ENCODE results near the gene EXOC6.
"Not testable (repeated sequence)": the region's sequence is repeated elsewhere in the genome, so short reads cannot be mapped to it uniquely, and the experiment has no call there.

The EXOC6 gene

DNA sequence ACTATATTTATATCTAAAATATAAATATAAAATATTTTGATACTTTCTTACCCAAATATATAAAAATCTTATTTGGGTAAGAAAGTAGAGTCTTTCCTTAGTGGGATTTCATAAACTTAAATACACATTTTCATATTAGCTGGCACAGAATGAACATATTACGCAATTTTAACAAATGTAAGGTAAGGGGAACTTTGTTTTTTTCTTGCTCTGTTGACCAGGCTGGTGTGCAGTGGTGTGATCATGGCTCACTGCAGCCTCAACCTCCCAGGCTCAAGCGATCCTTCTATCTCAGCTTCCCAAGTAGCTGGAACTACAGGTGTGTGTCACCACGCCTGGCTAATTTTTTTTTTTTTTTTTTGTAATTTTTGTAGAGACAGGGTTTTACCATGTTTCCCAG is 243.6 kb downstream of the EXOC6 start:
- Mint-ChIP-seq H3K4me1 (ENCODE audit: low read depth) (no peaks in the 10 kb centered on the region), H3K27ac (no peak overlapping the region)

DNA sequence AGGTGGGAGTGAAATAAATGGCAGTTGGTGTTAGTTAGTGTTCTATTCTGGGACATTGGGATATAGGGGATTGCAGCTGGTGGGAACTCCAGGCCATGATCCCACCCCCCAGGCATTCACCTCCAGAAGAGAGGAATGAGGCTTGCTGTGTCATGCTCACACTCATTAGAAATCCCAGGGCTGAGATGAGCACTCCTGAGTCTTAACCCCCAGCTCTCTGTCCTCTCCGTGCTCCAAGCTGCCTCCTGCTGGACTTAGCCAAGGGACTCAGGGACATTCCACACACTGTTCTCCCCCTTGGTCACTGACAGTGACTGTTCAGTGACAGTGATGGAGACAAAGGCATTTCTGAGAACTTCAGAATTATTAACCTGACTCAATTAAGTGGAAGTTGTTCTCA is 246.9 kb downstream of the EXOC6 start:
- no peaks in the 10 kb centered on the region for H3K4me1 Mint-ChIP-seq (ENCODE audit: low read depth)
- no peak overlapping the region for H3K4me3 Mint-ChIP-seq
- H3K36me3 Mint-ChIP-seq (ENCODE audit: low read depth) = no peaks in the 10 kb centered on the region
- H3K9me3 Mint-ChIP-seq = no peaks in the 10 kb centered on the region
- DNase-seq (ENCODE audit: low spot score) = no peak
- no peak overlapping the region for H3K27ac Mint-ChIP-seq
- H3K27me3 Mint-ChIP-seq (ENCODE audit: low read depth) = peaks cover 4% of the 10 kb centered on the region

More for the DNA sequence above, 243.6 kb downstream of the EXOC6 start:
- Mint-ChIP-seq H3K9me3 (no peaks in the 10 kb centered on the region), H3K27me3 (ENCODE audit: low read depth) (peaks cover 7% of the 10 kb centered on the region), H3K36me3 (ENCODE audit: low read depth) (no peaks in the 10 kb centered on the region), H3K4me3 (no peak overlapping the region)
- DNase-seq (ENCODE audit: low spot score) = no peak

- Mint-ChIP-seq H3K27ac (no peak overlapping the region), H3K4me1 (ENCODE audit: low read depth) (no peaks in the 10 kb centered on the region), H3K36me3 (ENCODE audit: low read depth) (no peaks in the 10 kb centered on the region), H3K27me3 (ENCODE audit: low read depth) (peaks cover 4% of the 10 kb centered on the region), H3K4me3 (no peak overlapping the region), H3K9me3 (no peaks in the 10 kb centered on the region)
- DNase-seq (ENCODE audit: low spot score) = no peak
Measured at GRCh38 chr10:93096901-93097300, 248.6 kb downstream of the EXOC6 start.

DNA sequence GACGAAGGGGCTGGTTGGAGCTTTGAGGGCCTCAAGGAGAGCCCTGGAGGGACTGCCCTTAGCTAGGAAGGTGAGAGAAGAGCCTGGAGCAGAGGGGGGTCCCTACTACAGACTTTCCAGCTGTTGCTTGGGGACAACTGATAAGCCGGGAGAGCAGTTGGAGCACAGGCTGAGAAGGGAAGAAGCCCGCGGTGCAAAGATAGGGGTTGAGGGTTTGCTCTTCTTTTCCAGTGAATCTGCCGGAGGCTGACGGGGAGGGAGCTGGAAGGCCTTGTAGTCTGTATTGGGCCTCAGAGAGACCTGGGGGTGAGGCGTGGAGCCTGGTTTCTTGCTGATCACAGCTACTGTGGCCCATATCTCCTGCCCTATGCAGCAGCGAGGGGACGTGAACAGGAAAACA is 249.1 kb downstream of the EXOC6 start:
- Mint-ChIP-seq H3K4me1 (ENCODE audit: low read depth) (no peaks in the 10 kb centered on the region), H3K27me3 (ENCODE audit: low read depth) (peaks cover 4% of the 10 kb centered on the region), H3K4me3 (no peak overlapping the region), H3K36me3 (ENCODE audit: low read depth) (no peaks in the 10 kb centered on the region), H3K9me3 (no peaks in the 10 kb centered on the region), H3K27ac (no peak overlapping the region)
- DNase-seq (ENCODE audit: low spot score) = no peak

DNA sequence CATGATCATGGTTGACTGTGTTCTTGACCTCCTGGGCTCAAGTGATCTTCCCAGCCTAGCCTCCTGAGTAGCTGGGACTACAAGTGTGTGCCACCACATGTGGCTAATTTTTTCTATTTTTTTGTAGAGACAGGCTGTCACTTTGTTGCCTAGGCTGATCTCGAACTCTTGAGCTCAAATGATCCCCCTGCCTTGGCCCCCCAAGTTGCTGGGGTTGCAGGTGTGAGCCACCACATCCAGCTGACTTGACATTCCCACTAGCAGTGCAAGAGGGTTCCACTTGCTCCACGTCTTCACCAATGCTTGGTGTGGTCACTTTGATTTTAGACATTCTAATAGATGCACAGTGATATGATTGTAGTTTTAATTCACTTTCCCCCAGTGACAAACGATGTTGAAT is 250.5 kb downstream of the EXOC6 start:
- DNase-seq (ENCODE audit: low spot score) = no peak
- Mint-ChIP-seq H3K27ac (no peak overlapping the region), H3K9me3 (no peaks in the 10 kb centered on the region), H3K36me3 (ENCODE audit: low read depth) (no peaks in the 10 kb centered on the region), H3K27me3 (ENCODE audit: low read depth) (peaks cover 2% of the 10 kb centered on the region), H3K4me1 (ENCODE audit: low read depth) (no peaks in the 10 kb centered on the region), H3K4me3 (no peak overlapping the region)

DNA sequence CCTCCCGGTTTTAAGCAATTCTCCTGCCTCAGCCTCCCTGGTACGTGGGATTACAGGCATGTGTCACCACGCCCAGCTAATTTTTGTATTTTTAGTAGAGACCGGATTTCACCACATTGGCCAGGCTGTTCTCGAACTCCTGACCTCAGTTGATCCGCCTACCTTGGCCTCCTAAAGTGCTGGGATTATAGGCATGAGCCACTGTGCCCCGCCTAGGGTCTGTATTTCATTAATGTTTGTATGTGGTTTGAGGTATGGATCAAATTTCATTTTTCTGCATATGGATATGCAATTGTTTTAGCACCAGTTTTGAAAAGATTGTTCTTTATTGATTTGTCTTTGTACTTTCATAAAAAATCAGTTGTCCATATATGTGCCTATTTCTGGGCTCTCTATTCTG is 251.3 kb downstream of the EXOC6 start:
- Mint-ChIP-seq H3K4me1 (ENCODE audit: low read depth) (no peaks in the 10 kb centered on the region), H3K36me3 (ENCODE audit: low read depth) (no peaks in the 10 kb centered on the region), H3K9me3 (no peaks in the 10 kb centered on the region), H3K27me3 (ENCODE audit: low read depth) (peaks cover 2% of the 10 kb centered on the region), H3K4me3 (no peak overlapping the region), H3K27ac (no peak overlapping the region)
- no peak for DNase-seq (ENCODE audit: low spot score)

DNA sequence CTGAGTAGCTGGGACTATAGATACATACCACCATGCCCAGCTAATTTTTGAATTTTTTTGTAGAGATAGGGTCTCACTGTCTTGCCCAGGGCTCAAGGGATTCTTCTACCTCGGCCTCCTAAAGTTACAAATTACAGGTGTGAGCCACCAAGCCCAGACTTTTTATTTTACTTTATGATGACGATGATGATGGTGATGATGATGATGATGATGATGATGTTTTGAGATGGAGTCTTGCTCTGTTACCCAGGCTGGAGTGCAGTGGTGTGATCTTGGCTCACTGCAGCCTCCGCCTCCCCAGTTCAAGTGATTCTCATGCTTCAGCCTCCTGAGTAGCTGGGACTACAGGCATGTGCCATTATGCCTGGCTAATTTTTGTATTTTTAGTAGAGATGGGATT is 252.8 kb downstream of the EXOC6 start:
- H3K36me3 Mint-ChIP-seq (ENCODE audit: low read depth); H3K27me3 Mint-ChIP-seq (ENCODE audit: low read depth); H3K27ac Mint-ChIP-seq; H3K4me3 Mint-ChIP-seq; H3K4me1 Mint-ChIP-seq (ENCODE audit: low read depth); H3K9me3 Mint-ChIP-seq; DNase-seq (ENCODE audit: low spot score): not testable (repeated sequence)

- Mint-ChIP-seq H3K27ac (no peak overlapping the region), H3K27me3 (ENCODE audit: low read depth) (peaks cover 2% of the 10 kb centered on the region), H3K36me3 (ENCODE audit: low read depth) (no peaks in the 10 kb centered on the region)
Measured at GRCh38 chr10:93103953-93104352, 255.6 kb downstream of the EXOC6 start.

DNA sequence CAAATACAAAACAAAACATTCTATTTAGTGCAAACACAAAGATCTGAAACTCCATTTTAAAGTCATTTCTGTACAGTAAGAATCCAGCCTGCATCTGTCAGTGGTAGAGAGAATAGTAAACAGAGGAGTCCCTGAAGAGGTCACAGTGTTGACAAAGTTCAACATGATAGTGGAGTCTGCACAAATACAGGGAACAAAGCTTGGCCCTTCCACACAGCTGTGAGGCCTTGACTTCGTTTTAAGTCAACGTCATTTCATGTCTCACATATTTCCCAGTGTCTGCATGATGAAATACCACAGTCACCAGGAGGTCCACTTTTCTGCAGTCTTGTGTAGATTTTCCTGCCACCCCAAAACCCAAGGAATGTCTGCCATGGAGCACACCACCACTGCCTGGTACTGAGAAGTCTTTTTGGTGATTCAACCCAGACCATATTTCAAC is 258.3 kb downstream of the EXOC6 start:
- no peaks in the 10 kb centered on the region for H3K36me3 Mint-ChIP-seq (ENCODE audit: low read depth)
- H3K9me3 Mint-ChIP-seq = no peaks in the 10 kb centered on the region
- no peak overlapping the region for H3K4me3 Mint-ChIP-seq
- no peak for DNase-seq (ENCODE audit: low spot score)
- no peak overlapping the region for H3K27ac Mint-ChIP-seq
- H3K4me1 Mint-ChIP-seq (ENCODE audit: low read depth) = no peaks in the 10 kb centered on the region
- no peaks in the 10 kb centered on the region for H3K27me3 Mint-ChIP-seq (ENCODE audit: low read depth)

More at GRCh38 chr10:93103953-93104352, 255.6 kb downstream of the EXOC6 start:
- DNase-seq (ENCODE audit: low spot score) = no peak
- no peaks in the 10 kb centered on the region for H3K9me3 Mint-ChIP-seq
- no peaks in the 10 kb centered on the region for H3K4me1 Mint-ChIP-seq (ENCODE audit: low read depth)
- no peak overlapping the region for H3K4me3 Mint-ChIP-seq

Measured in T-helper 2 cell treated with Interferon-gamma antibody and Interleukin-4, amounts not matched to agents 5 μg/mL and 100 μg/mL, for 36 hours (primary cell).